Natural killer cell (primary cell): ENCODE data around the gene MYD88. TPM values are rescaled to one million over a fixed set of nuclear protein-coding genes. Genes with fewer than 3 reads are reported as not detected.

Experiments
- ATAC-seq, 3 donors: fragments of 150-1000 bp in 2 of 3; fragments of 200-7000 bp in 1 of 3; cut with Tn5 transposase; 1 replicate in 1 of 3; 2 replicates in 2 of 3; pipeline ENCODE4 v1.10.0; 2021; ENCODE audit warnings: mild to moderate bottlenecking in 2 of 3, moderate library complexity in 2 of 3
- DNase-seq, 2 donors: peaks; one replicate each; pipeline versions ENCODE4 v3.0.0 to v3.0.0-alpha.2; 2013 to 2021; ENCODE audit warnings: mixed read lengths in 1 of 2
- H3K27ac ChIP-seq: one replicate; pipeline ENCODE4 v1.5.1; 2013; ENCODE audit warnings: mild to moderate bottlenecking, low read length
- H3K27me3 ChIP-seq: one replicate; pipeline ENCODE4 v1.6.1; 2013; ENCODE audit warnings: low read length; ENCODE audit not compliant: control insufficient read depth, insufficient read depth
- H3K36me3 ChIP-seq: one replicate; pipeline ENCODE4 v1.6.1; 2013; ENCODE audit warnings: low read length; ENCODE audit not compliant: control insufficient read depth, insufficient read depth
- H3K4me1 ChIP-seq: one replicate; pipeline ENCODE4 v1.6.1; 2013; ENCODE audit warnings: low read length; ENCODE audit not compliant: control insufficient read depth, insufficient read depth
- H3K4me3 ChIP-seq: one replicate; pipeline ENCODE4 v1.5.1; 2013; ENCODE audit warnings: low read length
- H3K9me3 ChIP-seq: one replicate; pipeline ENCODE4 v1.6.1; 2013; ENCODE audit warnings: low read length; ENCODE audit not compliant: control insufficient read depth, insufficient read depth
- H3K27ac Mint-ChIP-seq, 2 donors: one replicate each; pipeline ENCODE4 v1.8.0; 2022; ENCODE audit warnings: mild to moderate bottlenecking in 2 of 2, mixed read lengths in 2 of 2, moderate library complexity in 1 of 2
- H3K27me3 Mint-ChIP-seq, 2 donors: one replicate each; pipeline ENCODE4 v1.8.0; 2022; ENCODE audit warnings: low read depth in 2 of 2, mixed read lengths in 2 of 2
- H3K36me3 Mint-ChIP-seq: one replicate; pipeline ENCODE4 v1.8.0; 2022; ENCODE audit warnings: mixed read lengths
- H3K4me1 Mint-ChIP-seq, 2 donors: one replicate each; pipeline ENCODE4 v1.8.0; 2022; ENCODE audit warnings: mixed read lengths in 2 of 2
- H3K4me3 Mint-ChIP-seq: one replicate; pipeline ENCODE4 v1.8.0; 2022; ENCODE audit warnings: mild to moderate bottlenecking, moderate library complexity, mixed read lengths
- H3K9me3 Mint-ChIP-seq, 2 donors: one replicate each; pipeline ENCODE4 v1.8.0; 2022; ENCODE audit warnings: mixed read lengths in 2 of 2
- WGBS: methylation state at CpG from one replicate; pipeline ENCODE4 v1.1.7; 2013; ENCODE audit warnings: missing lambda C conversion rate; ENCODE audit not compliant: insufficient coverage; 5-methylcytosine and 5-hydroxymethylcytosine counted together
- intact Hi-C: fragments of 100-400 bp; cut with micrococcal nuclease; formaldehyde crosslinking; loops from one replicate; pipeline ENCODE4 v1.14.2; 2022
- total RNA-seq, 4 donors: library from RNA; stranded (reverse); fragments of 120-200 nt in 1 of 4; gene quantifications; one replicate each; pipeline versions ENCODE4 v1.2.3 to v1.2.4, GENCODE V29; 2013 to 2022
- TF ChIP-seq, protein P1 (sequence below): fragments of 200-600 bp; IDR thresholded peaks from one replicate; pipeline ENCODE4 v1.8.0; 2022; ENCODE audit warnings: antibody characterized with exemption

The MYD88 gene
- total RNA-seq, 3 donors from 2014 or later (not counting 1 experiment from before 2014, with no cell fraction given) = 60.5 to 71.0 (median 67.7) TPM

DNA sequence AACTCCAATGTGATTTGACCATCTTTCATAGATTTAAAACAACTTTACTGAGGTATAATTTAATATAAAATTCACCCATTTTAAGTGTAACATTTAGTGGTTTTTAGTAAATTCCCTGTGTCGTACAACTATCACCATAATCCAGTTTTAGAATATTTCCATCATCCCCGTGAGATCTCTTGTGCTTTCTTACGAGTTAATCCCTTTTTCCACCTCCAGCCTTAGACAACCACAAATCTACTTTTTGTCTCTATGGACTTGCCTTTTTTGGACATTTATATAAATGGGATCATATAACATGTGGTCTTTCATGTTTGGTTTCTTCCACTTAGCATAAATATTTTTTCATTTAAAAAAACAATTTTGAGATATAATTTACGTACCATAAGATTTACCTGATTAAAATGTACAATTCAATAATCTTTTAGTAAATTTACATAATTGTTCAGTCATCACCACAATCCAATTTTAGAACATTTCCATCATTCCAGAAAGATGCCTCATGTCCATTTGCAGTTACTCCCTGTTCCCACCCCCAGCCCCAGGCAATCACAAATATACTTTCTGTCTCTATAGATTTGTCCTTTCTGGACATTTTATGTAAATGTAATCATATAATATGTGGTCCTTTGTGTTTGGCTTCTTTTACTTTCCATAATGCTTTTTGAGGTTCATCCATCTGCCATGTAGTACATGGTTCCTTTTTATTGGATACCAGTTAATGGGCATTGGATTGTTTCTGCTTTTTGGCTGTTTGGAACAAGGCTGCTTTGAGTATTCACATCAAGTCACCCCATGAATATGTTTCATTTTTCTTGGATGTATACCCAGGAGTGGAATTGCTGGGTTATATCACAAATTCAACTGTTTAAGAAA is 29.9 kb downstream of the MYD88 start:
- Mint-ChIP-seq H3K4me1 (peaks cover 48 to 76% of the 10 kb centered on the region in 2 donors), H3K36me3 (no peaks in the 10 kb centered on the region), H3K4me3 (no peak overlapping the region), H3K27ac (peak overlapping the region; percentile 99 to 100), H3K9me3 (no peaks in the 10 kb centered on the region), H3K27me3 (no peaks in the 10 kb centered on the region)
- Histone ChIP-seq H3K9me3 (no peaks in the 10 kb centered on the region), H3K27ac (no peak overlapping the region), H3K4me1 (peaks cover 17% of the 10 kb centered on the region), H3K4me3 (no peak overlapping the region), H3K27me3 (no peaks in the 10 kb centered on the region), H3K36me3 (no peaks in the 10 kb centered on the region)
- WGBS = 92% methylated on average over 3 of the region's 4 CpGs
- no peak for ATAC-seq
- intact Hi-C loops = no loop called here
- TF ChIP-seq, protein P1, sequence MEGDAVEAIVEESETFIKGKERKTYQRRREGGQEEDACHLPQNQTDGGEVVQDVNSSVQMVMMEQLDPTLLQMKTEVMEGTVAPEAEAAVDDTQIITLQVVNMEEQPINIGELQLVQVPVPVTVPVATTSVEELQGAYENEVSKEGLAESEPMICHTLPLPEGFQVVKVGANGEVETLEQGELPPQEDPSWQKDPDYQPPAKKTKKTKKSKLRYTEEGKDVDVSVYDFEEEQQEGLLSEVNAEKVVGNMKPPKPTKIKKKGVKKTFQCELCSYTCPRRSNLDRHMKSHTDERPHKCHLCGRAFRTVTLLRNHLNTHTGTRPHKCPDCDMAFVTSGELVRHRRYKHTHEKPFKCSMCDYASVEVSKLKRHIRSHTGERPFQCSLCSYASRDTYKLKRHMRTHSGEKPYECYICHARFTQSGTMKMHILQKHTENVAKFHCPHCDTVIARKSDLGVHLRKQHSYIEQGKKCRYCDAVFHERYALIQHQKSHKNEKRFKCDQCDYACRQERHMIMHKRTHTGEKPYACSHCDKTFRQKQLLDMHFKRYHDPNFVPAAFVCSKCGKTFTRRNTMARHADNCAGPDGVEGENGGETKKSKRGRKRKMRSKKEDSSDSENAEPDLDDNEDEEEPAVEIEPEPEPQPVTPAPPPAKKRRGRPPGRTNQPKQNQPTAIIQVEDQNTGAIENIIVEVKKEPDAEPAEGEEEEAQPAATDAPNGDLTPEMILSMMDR = no peak
- no peak for DNase-seq

DNA sequence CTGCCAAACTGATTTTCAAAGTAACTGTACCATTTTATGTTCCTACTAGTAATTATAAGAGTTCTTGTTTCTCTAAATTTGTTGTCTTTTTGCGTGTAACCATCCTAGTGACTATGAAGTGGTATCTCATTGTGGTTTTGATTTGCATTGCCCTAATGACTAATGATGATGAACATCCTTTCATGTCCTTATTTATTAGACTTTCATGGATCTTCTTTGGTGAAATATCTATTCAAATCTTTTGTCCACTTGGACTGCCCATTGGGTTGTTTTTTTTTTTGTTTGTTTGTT is 30.5 kb downstream of the MYD88 start:
- H3K4me3 Mint-ChIP-seq = no peak overlapping the region
- DNase-seq = peak in 1 of 2 donors; percentile 23

GRCh38 chr3:38170722-38171121 is 32.3 kb downstream of the MYD88 start:
- DNase-seq (no peak), ATAC-seq (no peak)
- H3K27ac ChIP-seq = no peak overlapping the region
- no peaks in the 10 kb centered on the region for H3K27me3 Mint-ChIP-seq
- peak overlapping the region in 1 of 2 donors; percentile 50 for H3K27ac Mint-ChIP-seq
- H3K4me3 ChIP-seq = no peak overlapping the region
- WGBS = 93% methylated on average over 4 of the region's 4 CpGs
- H3K27me3 ChIP-seq = no peaks in the 10 kb centered on the region
- H3K4me1 Mint-ChIP-seq = peaks cover 55 to 74% of the 10 kb centered on the region in 2 donors
- no peaks in the 10 kb centered on the region for H3K36me3 Mint-ChIP-seq
- H3K9me3 ChIP-seq = no peaks in the 10 kb centered on the region
- peaks cover 13% of the 10 kb centered on the region for H3K4me1 ChIP-seq
- TF ChIP-seq, protein P1 = no peak
- no peaks in the 10 kb centered on the region for H3K36me3 ChIP-seq
- intact Hi-C loops = no loop called here
- H3K4me3 Mint-ChIP-seq = no peak overlapping the region
- no peaks in the 10 kb centered on the region for H3K9me3 Mint-ChIP-seq

More for the DNA sequence above, 30.5 kb downstream of the MYD88 start:
- H3K27me3 Mint-ChIP-seq = no peaks in the 10 kb centered on the region
- peaks cover 53 to 81% of the 10 kb centered on the region in 2 donors for H3K4me1 Mint-ChIP-seq
- Histone ChIP-seq H3K4me1 (peaks cover 15% of the 10 kb centered on the region), H3K36me3 (no peaks in the 10 kb centered on the region), H3K27me3 (no peaks in the 10 kb centered on the region), H3K9me3 (no peaks in the 10 kb centered on the region), H3K27ac (no peak overlapping the region), H3K4me3 (no peak overlapping the region)
- H3K27ac Mint-ChIP-seq = peak overlapping the region; percentile 18 to 100
- WGBS = 60% methylated on average over 1 of the region's 1 CpG
- H3K36me3 Mint-ChIP-seq = no peaks in the 10 kb centered on the region
- no peak for ATAC-seq
- TF ChIP-seq, protein P1 = no peak
- intact Hi-C loops = no loop called here
- no peaks in the 10 kb centered on the region for H3K9me3 Mint-ChIP-seq
